ENCODE data around the gene SDK2.
"Not testable (repeated sequence)": the region's sequence is repeated elsewhere in the genome, so short reads cannot be mapped to it uniquely, and the experiment has no call there.

SDK2 gene

GRCh38 chr17:73311781-73312641, 332.2 kb downstream of the SDK2 start, which contains the start of gene CDC42EP4:
CDC42EP4 (minus strand) TSS chr17:73312001; CDS start chr17:73286500, 25,501 bp downstream.
- peak within 1 kb of the TSS; percentile 82 for H3K4me3 Mint-ChIP-seq
- H3K27ac Mint-ChIP-seq, result peak within 1 kb of the TSS; percentile 55
- CTCF ChIA-PET, result interaction anchor here (1.1 kb wide), 1 partner anchor 591 kb away, joined by 3 read pairs; no protein-coding TSS in a partner anchor
- H3K27me3 Mint-ChIP-seq, result peaks cover 76% of the 10 kb centered on the region
- no peaks in the 10 kb centered on the region for H3K9me3 Mint-ChIP-seq
- H3K4me1 Mint-ChIP-seq, result peaks cover 16% of the 10 kb centered on the region
- DNase-seq, result peak; percentile 92
- H3K36me3 Mint-ChIP-seq, result no peaks in the 10 kb centered on the region

- Mint-ChIP-seq H3K4me1 (peaks cover 16% of the 10 kb centered on the region), H3K9me3 (no peaks in the 10 kb centered on the region), H3K4me3 (peak overlapping the region; percentile 82), H3K27ac (no peak overlapping the region), H3K27me3 (peaks cover 82% of the 10 kb centered on the region), H3K36me3 (no peaks in the 10 kb centered on the region)
- DNase-seq, result no peak
- CTCF ChIA-PET, result interaction anchor here (0.8 to 1.3 kb wide), 6 partner anchors 9 to 591 kb away, joined by 3 to 6 read pairs (median 4); no protein-coding TSS in a partner anchor
These were observed 332.8 kb downstream of the SDK2 start for GRCh38 chr17:73311428-73311780.

- Mint-ChIP-seq H3K4me1 (peaks cover 19% of the 10 kb centered on the region), H3K4me3 (peak overlapping the region; percentile 82), H3K9me3 (no peaks in the 10 kb centered on the region), H3K36me3 (no peaks in the 10 kb centered on the region), H3K27ac (peak overlapping the region; percentile 42), H3K27me3 (peaks cover 85% of the 10 kb centered on the region)
- CTCF ChIA-PET, result interaction anchor here (0.6 to 1.6 kb wide), 8 partner anchors 12 to 753 kb away, joined by 3 to 6 read pairs (median 3); no protein-coding TSS in a partner anchor
- no peak for DNase-seq
These were observed 334.3 kb downstream of the SDK2 start for GRCh38 chr17:73309727-73310596.

GRCh38 chr17:73308959-73309358, 335.3 kb downstream of the SDK2 start:
- Mint-ChIP-seq H3K27me3 (peaks cover 85% of the 10 kb centered on the region), H3K4me1 (peaks cover 21% of the 10 kb centered on the region)
- H3K9me3 Mint-ChIP-seq, DNase-seq, H3K4me3 Mint-ChIP-seq, H3K36me3 Mint-ChIP-seq, H3K27ac Mint-ChIP-seq: not testable (repeated sequence)
- CTCF ChIA-PET, result interaction anchor here (0.8 kb wide), 1 partner anchor 353 kb away, joined by 3 read pairs; no protein-coding TSS in a partner anchor

- CTCF ChIA-PET, result interaction anchor here (0.8 kb wide), 2 partner anchors 62 to 352 kb away, joined by 3 read pairs; no protein-coding TSS in a partner anchor
- Mint-ChIP-seq H3K36me3 (no peaks in the 10 kb centered on the region), H3K27me3 (peaks cover 77% of the 10 kb centered on the region), H3K4me3 (no peak overlapping the region), H3K4me1 (peaks cover 18% of the 10 kb centered on the region), H3K9me3 (no peaks in the 10 kb centered on the region), H3K27ac (no peak overlapping the region)
- DNase-seq, result no peak
These were observed 336.0 kb downstream of the SDK2 start for GRCh38 chr17:73308017-73308823.

- CTCF ChIA-PET, result no interaction called here
- Mint-ChIP-seq H3K27me3 (peaks cover 66% of the 10 kb centered on the region), H3K4me1 (peaks cover 18% of the 10 kb centered on the region), H3K4me3 (no peak overlapping the region), H3K27ac (no peak overlapping the region), H3K9me3 (no peaks in the 10 kb centered on the region), H3K36me3 (no peaks in the 10 kb centered on the region)
- DNase-seq, result no peak
These were observed 337.1 kb downstream of the SDK2 start for GRCh38 chr17:73307130-73307529.

- H3K27me3 Mint-ChIP-seq, result peaks cover 57% of the 10 kb centered on the region
- DNase-seq, result no peak
- H3K9me3 Mint-ChIP-seq, result no peaks in the 10 kb centered on the region
- H3K4me1 Mint-ChIP-seq, result peaks cover 15% of the 10 kb centered on the region
- H3K36me3 Mint-ChIP-seq, result no peaks in the 10 kb centered on the region
- H3K4me3 Mint-ChIP-seq, result no peak overlapping the region
- no peak overlapping the region for H3K27ac Mint-ChIP-seq
- CTCF ChIA-PET, result no interaction called here
These were observed 338.1 kb downstream of the SDK2 start for GRCh38 chr17:73305845-73306836.

GRCh38 chr17:73304971-73305812, 339.1 kb downstream of the SDK2 start:
- CTCF ChIA-PET, result no interaction called here
- Mint-ChIP-seq H3K36me3 (no peaks in the 10 kb centered on the region), H3K4me1 (peaks cover 12% of the 10 kb centered on the region)

GRCh38 chr17:73304438-73304837, 339.8 kb downstream of the SDK2 start:
- Mint-ChIP-seq H3K9me3 (no peaks in the 10 kb centered on the region), H3K4me3 (no peak overlapping the region), H3K36me3 (no peaks in the 10 kb centered on the region), H3K4me1 (peaks cover 8% of the 10 kb centered on the region), H3K27me3 (peaks cover 50% of the 10 kb centered on the region), H3K27ac (no peak overlapping the region)
- CTCF ChIA-PET, result no interaction called here
- DNase-seq, result no peak

More at GRCh38 chr17:73304971-73305812, 339.1 kb downstream of the SDK2 start:
- Mint-ChIP-seq H3K27ac (no peak overlapping the region), H3K9me3 (no peaks in the 10 kb centered on the region), H3K27me3 (peaks cover 50% of the 10 kb centered on the region), H3K4me3 (no peak overlapping the region)
- DNase-seq, result no peak

GRCh38 chr17:73302189-73302588, 342.1 kb downstream of the SDK2 start:
- Mint-ChIP-seq H3K9me3 (no peaks in the 10 kb centered on the region), H3K4me3 (no peak overlapping the region), H3K27ac (no peak overlapping the region), H3K27me3 (peaks cover 44% of the 10 kb centered on the region), H3K36me3 (no peaks in the 10 kb centered on the region), H3K4me1 (peaks cover 6% of the 10 kb centered on the region)
- no peak for DNase-seq
- CTCF ChIA-PET, result interaction anchor here (0.6 to 0.9 kb wide), 3 partner anchors 9 to 684 kb away, joined by 3 to 5 read pairs (median 3); no protein-coding TSS in a partner anchor

GRCh38 chr17:73301369-73301768, 342.9 kb downstream of the SDK2 start:
- CTCF ChIA-PET, result interaction anchor here (0.7 kb wide), 1 partner anchor 684 kb away, joined by 5 read pairs; no protein-coding TSS in a partner anchor
- no peaks in the 10 kb centered on the region for H3K36me3 Mint-ChIP-seq
- no peak overlapping the region for H3K27ac Mint-ChIP-seq
- peaks cover 36% of the 10 kb centered on the region for H3K27me3 Mint-ChIP-seq
- H3K9me3 Mint-ChIP-seq, result no peaks in the 10 kb centered on the region
- no peak overlapping the region for H3K4me3 Mint-ChIP-seq
- no peak for DNase-seq
- H3K4me1 Mint-ChIP-seq, result peaks cover 6% of the 10 kb centered on the region

GRCh38 chr17:73300392-73300791, 343.9 kb downstream of the SDK2 start:
- Mint-ChIP-seq H3K9me3 (no peaks in the 10 kb centered on the region), H3K4me1 (peaks cover 4% of the 10 kb centered on the region), H3K36me3 (no peaks in the 10 kb centered on the region), H3K4me3 (no peak overlapping the region), H3K27ac (no peak overlapping the region), H3K27me3 (peaks cover 35% of the 10 kb centered on the region)
- CTCF ChIA-PET, result no interaction called here
- DNase-seq, result no peak

Measured in activated naive CD4-positive, alpha-beta T cell treated with anti-CD3 and anti-CD28 coated beads, Interleukin-2, amount 10 ng/mL, durations not matched to agents 7 days and 5 days (primary cell).